T-cell (primary cell): ENCODE measurements around the gene DGAT2. TPM values are rescaled to one million over a fixed set of nuclear protein-coding genes. Genes with fewer than 3 reads are reported as not detected.

Experiments used
- ATAC-seq, 4 experiments: fragments of 200-7000 bp in 3 of 4; fragments of 150-1000 bp in 1 of 4; cut with Tn5 transposase; replicated peaks in 1 of 4; 1 replicate in 3 of 4; 2 replicates in 1 of 4; pipeline ENCODE4 v1.10.0; 2021; ENCODE audit warnings: moderate library complexity in 3 of 4, mild to moderate bottlenecking in 2 of 4, moderate number of reproducible peaks in 1 of 4
- CTCF ChIA-PET, 2 donors: fragments of 300-600 bp; sonication (Branson Sonifier 250); formaldehyde crosslinking; loops; one replicate each; lab custom pipeline; 2022; ENCODE audit warnings: antibody characterized with exemption in 2 of 2; lab: Charles Lee
- POLR2A ChIA-PET, 2 donors: fragments of 300-600 bp; sonication (Branson Sonifier 250); formaldehyde crosslinking; loops; one replicate each; lab custom pipeline; 2022; ENCODE audit warnings: antibody characterized with exemption in 2 of 2; lab: Charles Lee
- DNase-seq, 35 experiments: peaks; one replicate each; pipeline versions ENCODE4 v3.0.0 to v3.0.0-alpha.2; 2013 to 2023
- H3K27ac ChIP-seq: one replicate; pipeline ENCODE4 v1.5.1; 2013; ENCODE audit warnings: low read length
- H3K27me3 ChIP-seq, 2 experiments: replicated peaks in 1 of 2; 1 replicate in 1 of 2; 2 replicates in 1 of 2; pipeline versions ENCODE4 v1.6.1 to v1.7.0; 2013; ENCODE audit warnings: low read length in 1 of 2, mixed read lengths in 1 of 2; ENCODE audit not compliant: control insufficient read depth in 2 of 2, insufficient read depth in 2 of 2; ENCODE audit errors: extremely low read depth in 1 of 2
- H3K36me3 ChIP-seq, 2 donors: 1 replicate in 1 of 2; 2 replicates in 1 of 2; pipeline versions ENCODE4 v1.6.1 to v1.7.0; 2013; ENCODE audit warnings: low read length in 1 of 2; ENCODE audit not compliant: control insufficient read depth in 2 of 2, insufficient read depth in 1 of 2; ENCODE audit errors: extremely low read depth in 1 of 2
- H3K4me1 ChIP-seq, 2 experiments: 1 replicate in 1 of 2; 2 replicates in 1 of 2; pipeline versions ENCODE4 v1.6.1 to v1.7.0; 2013; ENCODE audit warnings: low read length in 2 of 2, mixed read lengths in 1 of 2; ENCODE audit not compliant: insufficient read depth in 2 of 2, control insufficient read depth in 1 of 2; ENCODE audit errors: extremely low read depth in 1 of 2
- H3K4me3 ChIP-seq, 2 donors: 1 replicate in 1 of 2; 2 replicates in 1 of 2; pipeline versions ENCODE4 v1.5.1 to v1.7.0; 2013; ENCODE audit warnings: mild to moderate bottlenecking in 2 of 2, low read length in 1 of 2, moderate library complexity in 1 of 2; ENCODE audit not compliant: control insufficient read depth in 1 of 2; ENCODE audit errors: extremely low read depth in 1 of 2
- H3K9me3 ChIP-seq: 2 replicates; pipeline ENCODE4 v1.7.0; 2013
- H3K27ac Mint-ChIP-seq, 2 donors: one replicate each; pipeline ENCODE4 v1.8.0; 2020 to 2021; ENCODE audit warnings: mild to moderate bottlenecking in 2 of 2, mixed read lengths in 2 of 2
- H3K27me3 Mint-ChIP-seq, 2 donors: one replicate each; pipeline ENCODE4 v1.8.0; 2021 to 2022; ENCODE audit warnings: mixed read lengths in 2 of 2
- H3K36me3 Mint-ChIP-seq: one replicate; pipeline ENCODE4 v1.8.0; 2021; ENCODE audit warnings: mixed read lengths
- H3K4me1 Mint-ChIP-seq, 3 donors: one replicate each; pipeline ENCODE4 v1.8.0; 2020 to 2022; ENCODE audit warnings: mixed read lengths in 3 of 3, mild to moderate bottlenecking in 1 of 3
- H3K4me3 Mint-ChIP-seq, 3 donors: one replicate each; pipeline ENCODE4 v1.8.0; 2020 to 2022; ENCODE audit warnings: mild to moderate bottlenecking in 3 of 3, mixed read lengths in 3 of 3, moderate library complexity in 3 of 3
- H3K9me3 Mint-ChIP-seq, 3 donors: one replicate each; pipeline ENCODE4 v1.8.0; 2020 to 2022; ENCODE audit warnings: mixed read lengths in 3 of 3
- WGBS: methylation state at CpG from one replicate; pipeline ENCODE4 v1.1.5; 2013; ENCODE audit warnings: missing lambda C conversion rate; ENCODE audit not compliant: insufficient coverage; 5-methylcytosine and 5-hydroxymethylcytosine counted together
- total RNA-seq, 35 experiments: library from RNA in 6 of 35; stranded (reverse) in 6 of 35; fragments of 120-200 nt in 1 of 35; gene quantifications; one replicate each; pipeline versions ENCODE4 v1.2.1 to v1.2.4 and lab custom pipeline; 2013 to 2026

The DGAT2 gene
- total RNA-seq, 5 donors from 2014 or later (not counting 1 experiment from before 2014, with no cell fraction given) = 0.14 to 1.2 (median 0.61) TPM

GRCh38 chr11:75785187-75785586 is 16.6 kb downstream of the DGAT2 start:
- Histone ChIP-seq H3K27me3 (no peaks in the 10 kb centered on the region), H3K9me3 (no peaks in the 10 kb centered on the region), H3K27ac (no peak overlapping the region), H3K4me3 (no peak overlapping the region), H3K36me3 (no peaks in the 10 kb centered on the region), H3K4me1 (no peaks in the 10 kb centered on the region)
- POLR2A ChIA-PET = no interaction called here
- WGBS = 33% methylated on average over 1 of the region's 4 CpGs
- CTCF ChIA-PET = no interaction called here
- ATAC-seq (no peak), DNase-seq (no peak)
- H3K27me3 Mint-ChIP-seq = no peaks in the 10 kb centered on the region
- no peak overlapping the region for H3K4me3 Mint-ChIP-seq
- H3K27ac Mint-ChIP-seq = no peak overlapping the region
- H3K36me3 Mint-ChIP-seq = no peaks in the 10 kb centered on the region
- H3K4me1 Mint-ChIP-seq = no peaks in the 10 kb centered on the region
- H3K9me3 Mint-ChIP-seq = no peaks in the 10 kb centered on the region

GRCh38 chr11:75786101-75786736 is 17.6 kb downstream of the DGAT2 start:
- no peaks in the 10 kb centered on the region for H3K36me3 ChIP-seq
- ATAC-seq = no peak
- H3K9me3 ChIP-seq = no peaks in the 10 kb centered on the region
- ChIA-PET POLR2A (no interaction called here), CTCF (interaction anchor here in 1 of 2 donors (0.5 kb wide), 1 partner anchor 378 kb away, joined by 3 read pairs; no protein-coding TSS in a partner anchor)
- no peaks in the 10 kb centered on the region for H3K27me3 Mint-ChIP-seq
- WGBS = 63% methylated on average over 2 of the region's 8 CpGs
- H3K4me3 Mint-ChIP-seq = no peak overlapping the region
- H3K9me3 Mint-ChIP-seq = no peaks in the 10 kb centered on the region
- no peak for DNase-seq
- no peak overlapping the region for H3K27ac Mint-ChIP-seq
- no peak overlapping the region for H3K27ac ChIP-seq
- H3K4me1 Mint-ChIP-seq = no peaks in the 10 kb centered on the region
- H3K36me3 Mint-ChIP-seq = no peaks in the 10 kb centered on the region
- no peaks in the 10 kb centered on the region for H3K27me3 ChIP-seq
- no peaks in the 10 kb centered on the region for H3K4me1 ChIP-seq
- no peak overlapping the region for H3K4me3 ChIP-seq

DNA sequence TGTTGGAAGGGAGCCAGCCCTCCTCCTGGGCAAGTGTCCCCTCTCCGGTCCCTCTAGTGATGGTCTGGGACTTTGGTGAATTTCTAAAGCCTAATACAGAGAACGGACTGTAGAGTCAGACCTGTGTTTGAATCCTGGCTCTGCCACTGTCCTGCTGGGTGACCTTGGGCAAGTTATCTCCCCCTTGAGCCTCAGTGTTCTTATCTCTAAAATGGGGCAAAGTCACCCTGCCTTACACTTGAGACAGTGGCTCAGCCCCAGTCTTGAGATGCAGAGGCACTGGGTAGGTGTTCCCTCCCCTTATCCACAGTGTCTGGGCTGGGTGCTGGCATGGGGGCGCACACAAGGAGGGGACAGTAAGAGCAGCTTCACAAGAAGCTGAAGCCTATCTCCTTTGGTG is 20.9 kb downstream of the DGAT2 start:
- no peaks in the 10 kb centered on the region for H3K27me3 Mint-ChIP-seq
- ChIA-PET POLR2A (no interaction called here), CTCF (no interaction called here)
- H3K36me3 Mint-ChIP-seq = no peaks in the 10 kb centered on the region
- H3K4me1 ChIP-seq = no peaks in the 10 kb centered on the region
- H3K27ac Mint-ChIP-seq = no peak overlapping the region
- H3K27me3 ChIP-seq = no peaks in the 10 kb centered on the region
- H3K4me3 ChIP-seq = no peak overlapping the region
- no peak overlapping the region for H3K27ac ChIP-seq
- H3K4me3 Mint-ChIP-seq = no peak overlapping the region
- DNase-seq (no peak), ATAC-seq (no peak)
- no peaks in the 10 kb centered on the region for H3K4me1 Mint-ChIP-seq
- H3K9me3 Mint-ChIP-seq = no peaks in the 10 kb centered on the region
- H3K36me3 ChIP-seq = no peaks in the 10 kb centered on the region
- no peaks in the 10 kb centered on the region for H3K9me3 ChIP-seq
- 87% methylated on average over 2 of the region's 3 CpGs for WGBS

GRCh38 chr11:75790986-75791385 is 22.4 kb downstream of the DGAT2 start:
- Mint-ChIP-seq H3K9me3 (no peaks in the 10 kb centered on the region), H3K27me3 (no peaks in the 10 kb centered on the region), H3K4me3 (no peak overlapping the region), H3K36me3 (no peaks in the 10 kb centered on the region), H3K4me1 (no peaks in the 10 kb centered on the region), H3K27ac (no peak overlapping the region)
- Histone ChIP-seq H3K36me3 (no peaks in the 10 kb centered on the region), H3K9me3 (no peaks in the 10 kb centered on the region), H3K27ac (no peak overlapping the region), H3K27me3 (no peaks in the 10 kb centered on the region), H3K4me3 (no peak overlapping the region), H3K4me1 (no peaks in the 10 kb centered on the region)
- no CpG with 5 or more reads among the region's 2 CpGs for WGBS
- DNase-seq (no peak), ATAC-seq (no peak)
- CTCF ChIA-PET = no interaction called here
- POLR2A ChIA-PET = no interaction called here

GRCh38 chr11:75792127-75792731 is 23.7 kb downstream of the DGAT2 start:
- ChIA-PET POLR2A (no interaction called here), CTCF (no interaction called here)
- Mint-ChIP-seq H3K27ac (no peak overlapping the region), H3K4me1 (no peaks in the 10 kb centered on the region), H3K9me3 (no peaks in the 10 kb centered on the region), H3K27me3 (no peaks in the 10 kb centered on the region), H3K4me3 (no peak overlapping the region), H3K36me3 (no peaks in the 10 kb centered on the region)
- H3K4me1 ChIP-seq = no peaks in the 10 kb centered on the region
- DNase-seq = no peak
- WGBS = 100% methylated on average over 2 of the region's 6 CpGs
- no peaks in the 10 kb centered on the region for H3K27me3 ChIP-seq
- no peak for ATAC-seq
- H3K27ac ChIP-seq = no peak overlapping the region
- no peaks in the 10 kb centered on the region for H3K9me3 ChIP-seq
- no peak overlapping the region for H3K4me3 ChIP-seq
- no peaks in the 10 kb centered on the region for H3K36me3 ChIP-seq

DNA sequence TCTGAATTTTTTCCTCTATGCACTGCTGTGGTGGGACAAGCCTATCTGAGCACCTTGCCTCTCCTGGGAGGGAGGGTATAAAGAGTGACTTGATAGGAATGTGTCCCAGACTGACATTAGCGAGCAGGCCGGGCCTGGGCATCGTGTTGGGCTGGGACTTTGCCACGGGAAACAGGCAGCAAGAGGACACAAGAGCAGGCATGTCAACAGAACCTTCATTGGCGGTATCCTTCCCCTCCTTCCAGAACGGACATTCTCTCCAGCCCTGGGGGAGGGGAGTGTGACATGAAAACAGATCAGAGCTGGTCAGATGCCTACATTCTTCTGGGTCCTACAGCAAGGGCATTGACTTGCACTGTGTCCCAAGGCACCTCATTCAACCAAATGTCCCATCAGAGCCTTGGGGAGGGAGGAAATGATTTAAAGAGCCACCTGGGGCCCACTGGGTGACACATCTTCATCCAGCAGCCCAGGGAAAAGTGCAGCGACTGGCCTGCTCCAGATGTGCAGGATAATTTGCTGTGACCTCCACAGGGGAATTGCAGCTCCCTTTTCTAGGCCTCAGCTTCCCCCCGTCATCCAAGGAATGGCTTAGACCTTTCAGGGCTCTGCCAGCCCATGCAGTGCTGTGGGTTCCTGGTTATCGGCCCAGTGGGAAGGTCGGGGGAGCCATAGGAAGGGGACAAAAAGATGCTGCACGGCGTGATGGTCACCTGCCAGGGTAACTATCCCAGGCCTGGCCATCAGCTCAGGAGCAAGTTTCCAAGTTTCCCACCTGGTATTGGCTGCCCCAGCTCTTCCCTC is 24.6 kb downstream of the DGAT2 start:
- ATAC-seq = no peak
- WGBS = 82% methylated on average over 5 of the region's 12 CpGs
- Histone ChIP-seq H3K27ac (no peak overlapping the region), H3K4me1 (no peaks in the 10 kb centered on the region), H3K27me3 (no peaks in the 10 kb centered on the region), H3K9me3 (no peaks in the 10 kb centered on the region), H3K36me3 (no peaks in the 10 kb centered on the region), H3K4me3 (no peak overlapping the region)
- H3K27ac Mint-ChIP-seq = no peak overlapping the region
- H3K4me1 Mint-ChIP-seq = no peaks in the 10 kb centered on the region
- no peaks in the 10 kb centered on the region for H3K36me3 Mint-ChIP-seq
- ChIA-PET CTCF (no interaction called here), POLR2A (no interaction called here)
- no peak for DNase-seq
- no peaks in the 10 kb centered on the region for H3K27me3 Mint-ChIP-seq
- no peaks in the 10 kb centered on the region for H3K9me3 Mint-ChIP-seq
- no peak overlapping the region for H3K4me3 Mint-ChIP-seq
